ENCODE measurements around the gene HSH2D. TPM values are rescaled to one million over a fixed set of nuclear protein-coding genes. Genes with fewer than 3 reads are reported as not detected.

Gene HSH2D
- total and polyA plus RNA-seq, 2 of the 13 experiments (the other 11 are each of a cell fraction or from before 2014, with no cell fraction given): 0.69 to 3.2 TPM

DNA sequence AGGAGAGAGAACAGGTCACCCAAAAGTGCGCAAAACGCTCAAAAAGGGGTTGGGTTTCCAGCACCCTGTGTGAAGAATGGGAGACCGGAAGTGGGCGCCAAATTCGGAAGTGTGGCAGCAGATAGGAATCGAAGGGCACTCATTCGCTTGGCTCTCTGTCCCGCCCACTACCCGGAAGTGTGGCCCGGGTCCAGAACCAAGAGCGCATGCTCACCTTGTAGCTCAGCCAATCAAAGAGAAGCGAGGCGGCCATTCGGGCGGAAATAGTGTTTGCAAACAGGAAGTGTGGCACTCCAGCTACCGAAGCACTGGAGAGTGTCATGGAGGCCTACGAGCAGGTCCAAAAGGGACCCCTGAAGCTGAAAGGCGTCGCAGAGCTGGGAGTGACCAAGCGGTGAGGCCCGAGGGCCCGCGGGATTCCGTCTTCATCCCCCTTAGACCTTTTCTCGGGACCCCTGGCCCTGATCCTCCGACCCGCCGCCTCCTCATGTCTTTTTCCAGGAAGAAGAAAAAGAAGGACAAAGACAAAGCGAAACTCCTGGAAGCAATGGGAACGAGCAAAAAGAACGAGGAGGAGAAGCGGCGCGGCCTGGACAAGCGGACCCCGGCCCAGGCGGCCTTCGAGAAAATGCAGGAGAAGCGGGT lies 41.8 kb downstream of the HSH2D start, which contains the start of gene FAM32A (continued):
- no peak for TF ChIP-seq STAG1 (CRISPR knock-in tag; IDR thresholded peaks at IDR 0.05)
- no peak for TF ChIP-seq ZNF563 (CRISPR knock-in tag; IDR thresholded peaks at IDR 0.05)
- no peak for TF ChIP-seq ZBTB20 (CRISPR knock-in tag; IDR thresholded peaks at IDR 0.05; ENCODE audit: borderline replicate concordance, low read depth)
- no peak for TF ChIP-seq ZFP36L1 (CRISPR knock-in tag; IDR thresholded peaks at IDR 0.05)
- TF ChIP-seq AHDC1 (CRISPR knock-in tag; IDR thresholded peaks at IDR 0.05; ENCODE audit: borderline replicate concordance): no peak; the same call in 1 of the 2 replicates
- TF ChIP-seq NFATC3 (CRISPR knock-in tag; IDR thresholded peaks at IDR 0.05): no peak
- no peak for TF ChIP-seq JDP2 (CRISPR knock-in tag; IDR thresholded peaks at IDR 0.05; ENCODE audit: borderline replicate concordance)
- TF ChIP-seq, protein P1, sequence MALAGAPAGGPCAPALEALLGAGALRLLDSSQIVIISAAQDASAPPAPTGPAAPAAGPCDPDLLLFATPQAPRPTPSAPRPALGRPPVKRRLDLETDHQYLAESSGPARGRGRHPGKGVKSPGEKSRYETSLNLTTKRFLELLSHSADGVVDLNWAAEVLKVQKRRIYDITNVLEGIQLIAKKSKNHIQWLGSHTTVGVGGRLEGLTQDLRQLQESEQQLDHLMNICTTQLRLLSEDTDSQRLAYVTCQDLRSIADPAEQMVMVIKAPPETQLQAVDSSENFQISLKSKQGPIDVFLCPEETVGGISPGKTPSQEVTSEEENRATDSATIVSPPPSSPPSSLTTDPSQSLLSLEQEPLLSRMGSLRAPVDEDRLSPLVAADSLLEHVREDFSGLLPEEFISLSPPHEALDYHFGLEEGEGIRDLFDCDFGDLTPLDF (CRISPR knock-in tag; IDR thresholded peaks at IDR 0.05): no peak
- TF ChIP-seq CAMTA2 (CRISPR knock-in tag; IDR thresholded peaks at IDR 0.05; ENCODE audit: borderline replicate concordance): no peak
- TF ChIP-seq ZNF83 (CRISPR knock-in tag; IDR thresholded peaks at IDR 0.05; ENCODE audit: borderline replicate concordance): no peak
- TF ChIP-seq TOPORS (CRISPR knock-in tag; IDR thresholded peaks at IDR 0.05): no peak
- no peak for TF ChIP-seq IRX3 (CRISPR knock-in tag; IDR thresholded peaks at IDR 0.05; ENCODE audit: borderline replicate concordance, low read depth)
- TF ChIP-seq KMT2B (CRISPR knock-in tag; IDR thresholded peaks at IDR 0.05): peak; percentile 74
- no peak for TF ChIP-seq ZSCAN29 (CRISPR knock-in tag; conservative IDR thresholded peaks at IDR 0.05)
- TF ChIP-seq, protein P2, sequence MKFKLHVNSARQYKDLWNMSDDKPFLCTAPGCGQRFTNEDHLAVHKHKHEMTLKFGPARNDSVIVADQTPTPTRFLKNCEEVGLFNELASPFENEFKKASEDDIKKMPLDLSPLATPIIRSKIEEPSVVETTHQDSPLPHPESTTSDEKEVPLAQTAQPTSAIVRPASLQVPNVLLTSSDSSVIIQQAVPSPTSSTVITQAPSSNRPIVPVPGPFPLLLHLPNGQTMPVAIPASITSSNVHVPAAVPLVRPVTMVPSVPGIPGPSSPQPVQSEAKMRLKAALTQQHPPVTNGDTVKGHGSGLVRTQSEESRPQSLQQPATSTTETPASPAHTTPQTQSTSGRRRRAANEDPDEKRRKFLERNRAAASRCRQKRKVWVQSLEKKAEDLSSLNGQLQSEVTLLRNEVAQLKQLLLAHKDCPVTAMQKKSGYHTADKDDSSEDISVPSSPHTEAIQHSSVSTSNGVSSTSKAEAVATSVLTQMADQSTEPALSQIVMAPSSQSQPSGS (CRISPR knock-in tag; IDR thresholded peaks at IDR 0.05): no peak
- TF ChIP-seq ZMYM2 (CRISPR knock-in tag; IDR thresholded peaks at IDR 0.05): no peak
- no peak for TF ChIP-seq CENPX (CRISPR knock-in tag; IDR thresholded peaks at IDR 0.05)
- TF ChIP-seq SP5 (CRISPR knock-in tag; IDR thresholded peaks at IDR 0.05; ENCODE audit: borderline replicate concordance, low read depth): peak; percentile 26; the same call in 1 of the 2 replicates
